GM18505 (cell line): Measurements from ENCODE around the gene ZNF93.
"Not testable (repeated sequence)": the region's sequence is repeated elsewhere in the genome, so short reads cannot be mapped to it uniquely, and the experiment has no call there.

Experiments
- ATAC-seq: cut with Tn5 transposase; IDR thresholded peaks from one replicate; pipeline ENCODE4 v1.9.1; 2021; ENCODE audit not compliant: unreplicated experiment
- POLR2A ChIP-seq: IDR thresholded peaks from 4 replicates; pipeline ENCODE4 v1.6.1; 2011; ENCODE audit warnings: borderline replicate concordance; ENCODE audit not compliant: insufficient read depth, insufficient read length; ENCODE audit errors: extremely low read depth

ZNF93 gene

DNA sequence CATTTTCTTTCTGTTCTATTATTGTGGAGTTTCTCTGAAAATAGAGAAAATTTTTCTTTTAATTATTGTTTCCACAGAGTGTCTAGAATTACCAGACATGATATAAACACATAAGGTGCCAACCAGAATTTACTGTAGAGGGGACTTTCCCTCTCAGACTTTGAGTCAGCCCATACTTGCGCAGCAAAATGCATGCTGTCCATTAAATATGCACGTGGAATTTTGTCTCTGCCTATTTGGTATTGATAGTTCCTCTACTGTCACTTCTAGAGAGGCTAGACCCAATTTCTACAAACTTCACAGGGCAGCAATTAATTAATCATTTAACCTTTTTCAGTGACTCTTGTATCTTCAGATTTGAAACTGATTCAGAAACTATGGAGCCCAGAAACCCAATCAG is 8.9 kb downstream of the ZNF93 start:
- no peak for TF ChIP-seq POLR2A
- ATAC-seq = no peak

DNA sequence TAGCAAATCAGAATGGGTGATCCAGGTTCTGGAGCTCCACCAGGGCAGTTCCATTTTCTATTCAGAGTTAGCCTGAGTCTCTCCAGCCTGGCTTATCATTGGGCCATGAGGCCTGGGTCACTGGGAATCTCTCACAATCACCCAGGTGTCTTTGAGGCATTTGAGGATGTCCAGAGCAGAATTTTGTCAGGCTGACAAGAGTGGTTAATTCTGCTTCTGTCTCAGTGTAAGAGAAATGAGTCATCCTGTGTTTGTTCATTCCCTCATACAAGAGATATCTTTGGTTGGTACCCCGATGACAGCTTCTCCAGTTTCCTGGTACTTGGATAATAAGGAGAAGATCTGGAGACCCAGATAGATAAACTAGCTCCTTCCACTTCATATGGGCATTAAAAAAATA is 10.4 kb downstream of the ZNF93 start:
- TF ChIP-seq POLR2A = no peak
- ATAC-seq = no peak

DNA sequence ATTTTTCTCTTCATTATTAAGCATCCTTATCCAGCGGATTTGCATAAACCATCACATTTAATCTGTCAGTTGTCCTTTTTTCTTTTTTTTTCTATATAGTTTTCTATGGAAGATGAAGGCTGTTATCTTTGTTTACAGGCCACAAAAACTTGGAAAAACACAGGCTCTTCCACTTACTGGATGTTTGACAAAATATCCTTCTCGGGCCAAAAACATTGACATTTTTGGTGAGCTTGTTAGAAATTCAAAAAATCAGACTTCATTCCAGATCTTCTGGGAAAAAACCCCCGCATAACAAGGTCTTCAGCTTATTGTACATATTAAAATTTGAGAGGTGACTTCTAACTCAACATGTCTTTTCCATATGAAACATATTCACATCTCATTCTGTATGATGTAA is 13.8 kb downstream of the ZNF93 start:
- ATAC-seq = no peak
- TF ChIP-seq POLR2A = no peak

DNA sequence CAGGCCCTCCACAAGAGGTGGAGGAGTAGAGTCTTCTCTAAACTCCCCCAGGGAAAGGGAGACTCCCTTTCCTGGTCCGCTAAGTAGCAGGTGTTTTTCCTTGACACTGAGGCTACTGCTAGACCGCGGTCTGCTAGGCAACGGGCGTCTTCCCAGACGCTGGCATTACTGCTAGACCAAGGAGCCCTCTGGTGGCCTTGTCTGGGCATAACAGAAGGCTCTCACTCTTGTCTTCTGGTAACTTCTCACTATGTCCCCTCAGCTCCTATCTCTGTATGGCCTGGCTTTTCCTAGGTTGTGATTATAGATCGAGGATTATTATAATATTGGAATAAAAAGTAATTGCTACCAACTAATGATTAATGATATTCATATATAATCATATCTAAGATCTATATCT is 29.7 kb downstream of the ZNF93 start:
- not testable (repeated sequence) for ATAC-seq

DNA sequence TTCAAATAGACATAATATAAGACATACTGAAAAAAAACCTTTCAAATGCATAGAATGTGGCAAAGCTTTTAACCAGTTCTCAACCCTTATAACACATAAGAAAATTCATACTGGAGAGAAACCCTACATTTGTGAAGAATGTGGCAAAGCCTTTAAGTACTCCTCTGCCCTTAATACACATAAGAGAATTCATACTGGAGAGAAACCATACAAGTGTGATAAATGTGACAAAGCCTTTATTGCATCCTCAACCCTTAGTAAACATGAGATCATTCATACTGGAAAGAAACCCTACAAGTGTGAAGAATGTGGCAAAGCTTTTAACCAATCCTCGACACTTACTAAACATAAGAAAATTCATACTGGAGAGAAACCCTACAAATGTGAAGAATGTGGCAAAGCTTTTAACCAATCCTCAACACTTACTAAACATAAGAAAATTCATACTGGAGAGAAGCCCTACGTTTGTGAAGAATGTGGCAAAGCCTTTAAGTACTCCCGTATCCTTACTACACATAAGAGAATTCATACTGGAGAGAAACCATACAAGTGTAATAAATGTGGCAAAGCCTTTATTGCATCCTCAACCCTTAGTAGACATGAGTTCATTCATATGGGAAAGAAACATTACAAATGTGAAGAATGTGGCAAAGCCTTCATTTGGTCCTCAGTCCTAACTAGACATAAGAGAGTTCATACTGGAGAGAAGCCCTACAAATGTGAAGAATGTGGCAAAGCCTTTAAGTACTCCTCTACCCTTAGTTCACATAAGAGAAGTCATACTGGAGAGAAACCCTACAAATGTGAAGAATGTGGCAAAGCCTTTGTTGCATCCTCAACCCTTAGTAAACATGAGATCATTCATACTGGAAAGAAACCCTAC is 32.9 kb downstream of the ZNF93 start:
- ATAC-seq = not testable (repeated sequence)

DNA sequence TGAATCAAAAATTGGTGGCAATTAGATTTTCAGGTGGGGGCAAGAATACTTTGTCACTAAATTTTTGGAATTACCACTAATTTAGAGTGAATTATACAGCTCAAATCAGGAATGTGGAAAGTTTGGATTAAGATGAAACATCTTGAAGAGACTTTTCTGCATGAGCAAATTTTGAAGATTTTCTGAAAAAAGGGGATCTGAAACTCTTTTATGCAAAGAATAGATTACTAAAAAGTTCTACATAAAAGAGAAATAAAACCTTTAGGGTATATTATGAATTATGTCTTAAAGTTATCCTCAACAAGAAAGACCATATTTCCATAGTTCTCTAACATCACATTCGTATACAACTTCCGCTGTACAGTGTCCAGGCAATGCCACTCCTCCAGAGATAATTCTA is 36.7 kb downstream of the ZNF93 start:
- no peak for TF ChIP-seq POLR2A
- ATAC-seq = no peak

DNA sequence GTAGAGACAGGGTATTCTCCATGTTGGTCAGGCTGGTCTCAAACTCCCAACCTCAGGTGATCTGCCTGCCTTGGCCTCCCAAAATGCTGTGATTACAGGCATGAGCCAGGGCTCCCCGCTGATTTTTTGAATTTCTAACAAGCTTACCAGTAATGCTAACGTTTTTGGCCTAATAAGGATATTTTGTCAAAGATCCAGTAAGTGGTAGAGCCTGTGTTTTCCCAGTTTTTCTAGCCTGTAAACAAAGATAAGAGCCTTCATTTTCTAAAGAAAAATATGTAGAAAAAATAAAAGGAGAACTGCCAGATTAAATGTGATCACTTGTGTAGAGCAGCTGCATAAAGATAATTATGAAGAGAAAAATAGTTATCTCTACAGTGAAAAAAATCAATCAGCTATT is 37.7 kb downstream of the ZNF93 start:
- no peak for ATAC-seq

DNA sequence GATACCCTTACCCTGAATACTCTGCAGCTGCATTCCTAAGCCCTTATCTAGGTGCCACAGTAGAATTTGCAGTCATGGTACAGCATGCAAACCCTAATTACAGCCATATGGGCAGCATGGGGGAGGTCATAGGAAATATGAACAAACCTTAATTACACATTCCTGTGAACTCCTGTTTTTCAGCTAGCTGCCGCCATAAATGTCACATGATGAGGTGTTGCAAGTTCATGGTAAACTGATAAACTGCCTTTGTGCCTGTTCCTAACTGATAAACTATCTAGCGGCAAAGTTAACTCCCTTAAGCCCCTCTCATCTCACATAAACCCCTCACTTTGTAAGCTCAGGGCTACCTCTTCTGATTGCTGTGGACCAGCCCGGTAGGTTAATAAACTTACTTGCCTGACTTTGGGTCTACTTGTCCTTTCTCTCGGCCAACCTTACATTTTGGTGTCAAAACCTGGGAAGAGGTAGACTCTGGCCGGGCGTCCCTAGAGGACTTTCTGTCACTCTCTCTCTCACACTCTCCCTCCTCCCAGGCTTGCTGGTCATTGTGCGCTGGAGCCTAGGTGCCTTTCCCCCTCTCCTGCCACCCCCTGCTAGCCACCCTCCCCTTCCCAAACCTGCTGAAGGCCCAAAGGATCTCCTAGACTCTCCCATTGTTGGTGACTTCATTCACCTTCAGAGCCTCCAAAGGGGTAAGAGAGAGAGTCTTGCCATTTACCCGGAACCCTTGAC is 43.3 kb downstream of the ZNF93 start:
- ATAC-seq = no peak
- TF ChIP-seq POLR2A = no peak

More for the DNA sequence above, 37.7 kb downstream of the ZNF93 start:
- no peak for TF ChIP-seq POLR2A

DNA sequence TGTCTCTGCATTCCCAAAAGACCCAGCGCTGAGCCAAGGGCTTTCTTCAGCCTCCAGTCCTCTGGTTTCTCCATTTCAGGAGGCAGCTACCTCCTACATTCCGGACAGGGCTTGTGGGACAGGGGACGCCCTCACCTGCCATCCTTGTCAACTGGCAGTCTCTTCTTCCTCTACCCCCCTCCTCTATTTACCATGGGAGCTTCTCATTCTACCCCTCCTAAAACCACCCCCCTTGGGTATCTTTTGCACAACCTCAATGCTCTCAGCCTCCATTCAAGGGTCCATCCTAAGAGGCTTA is 43.8 kb downstream of the ZNF93 start:
- ATAC-seq = no peak
- no peak for TF ChIP-seq POLR2A

DNA sequence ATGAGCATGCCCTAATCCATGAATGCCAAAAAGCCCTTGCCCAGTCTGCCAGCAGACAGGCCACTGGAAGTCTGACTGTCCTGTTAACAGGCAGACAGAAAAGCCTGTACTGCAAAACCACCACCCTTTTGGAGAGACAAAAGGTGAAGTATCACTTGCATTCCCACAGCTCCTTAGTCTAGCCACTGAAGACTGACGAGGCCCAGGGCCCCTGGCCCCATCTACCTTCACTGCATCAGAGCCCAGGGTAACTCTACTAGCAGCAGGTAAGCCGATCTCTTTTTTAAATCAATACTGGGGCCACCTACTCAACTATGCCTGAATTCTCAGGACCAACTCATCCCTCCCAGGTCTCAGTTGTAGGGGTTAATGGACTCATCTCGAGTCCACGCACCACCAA is 45.5 kb downstream of the ZNF93 start:
- ATAC-seq = no peak

DNA sequence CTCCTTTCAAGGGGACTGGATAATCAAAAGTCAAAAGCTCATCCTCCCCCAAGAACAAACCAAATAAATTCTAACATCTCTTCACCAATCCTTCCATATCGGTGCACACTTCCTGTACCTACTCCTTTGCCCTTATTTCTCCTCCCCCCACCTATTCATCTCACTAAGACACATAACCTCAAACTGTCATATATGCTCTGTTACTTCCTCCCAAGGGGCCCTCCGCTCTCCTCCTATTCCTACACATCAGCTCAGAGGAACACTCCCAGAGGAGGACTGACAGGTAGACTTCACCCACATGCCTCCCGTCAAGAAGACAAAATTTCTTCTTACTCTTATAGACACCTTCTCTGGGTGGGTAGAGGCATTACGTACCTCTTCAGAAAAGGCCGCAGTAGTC is 48.1 kb downstream of the ZNF93 start:
- no peak for ATAC-seq
- no peak for TF ChIP-seq POLR2A

More for the DNA sequence above, 45.5 kb downstream of the ZNF93 start:
- no peak for TF ChIP-seq POLR2A

DNA sequence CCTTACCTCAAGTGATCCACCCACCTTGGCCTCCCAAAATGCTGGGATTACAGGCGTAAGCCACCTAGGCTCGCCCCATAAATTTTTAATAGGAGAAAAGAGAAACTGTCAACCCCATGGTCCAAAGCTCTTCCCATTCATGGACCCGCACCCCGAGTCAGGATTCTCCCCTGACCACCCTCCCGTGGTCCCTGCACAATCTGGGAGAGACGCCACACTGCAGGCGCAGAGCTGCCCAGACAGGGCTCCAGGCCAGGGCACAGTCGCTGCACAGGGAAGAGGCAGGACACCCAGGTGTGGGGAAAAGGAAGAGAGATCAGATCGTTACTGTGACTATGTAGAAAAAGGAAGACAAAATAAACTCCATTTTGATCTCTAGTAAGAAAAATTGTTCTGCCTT is 54.5 kb downstream of the ZNF93 start:
- TF ChIP-seq POLR2A = no peak
- no peak for ATAC-seq

DNA sequence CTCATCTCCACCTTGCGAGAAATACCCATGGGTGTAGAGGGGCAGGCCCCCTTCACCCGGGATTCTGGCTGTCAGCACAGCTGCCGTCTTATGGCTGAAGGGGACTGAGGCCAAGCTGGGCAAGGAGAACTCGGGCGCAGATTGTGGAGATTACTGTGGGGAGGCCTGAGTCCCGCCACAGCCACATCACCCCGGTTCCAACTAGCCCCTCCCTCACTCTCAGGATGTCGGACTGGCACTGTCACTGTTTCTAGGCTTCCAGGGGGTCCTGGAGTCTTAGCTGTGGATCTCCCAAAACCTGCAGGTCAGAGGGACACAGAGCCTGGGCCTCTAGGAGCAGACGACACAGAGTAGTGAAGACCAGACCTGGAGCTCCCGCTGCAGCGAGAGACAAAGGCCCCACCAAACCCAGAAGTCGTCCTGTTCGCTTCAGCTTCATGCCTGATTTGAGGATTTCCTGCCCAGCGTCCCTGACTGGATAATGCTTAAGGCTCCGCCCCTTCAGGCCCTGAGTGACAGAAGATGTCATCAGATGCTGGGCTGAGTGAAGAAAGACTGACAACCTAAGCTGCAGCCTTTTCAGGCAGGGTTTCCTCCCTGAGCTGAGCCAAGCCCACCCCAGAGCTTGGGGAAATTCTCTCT is 55.8 kb downstream of the ZNF93 start:
- no peak for ATAC-seq
- TF ChIP-seq POLR2A = no peak

DNA sequence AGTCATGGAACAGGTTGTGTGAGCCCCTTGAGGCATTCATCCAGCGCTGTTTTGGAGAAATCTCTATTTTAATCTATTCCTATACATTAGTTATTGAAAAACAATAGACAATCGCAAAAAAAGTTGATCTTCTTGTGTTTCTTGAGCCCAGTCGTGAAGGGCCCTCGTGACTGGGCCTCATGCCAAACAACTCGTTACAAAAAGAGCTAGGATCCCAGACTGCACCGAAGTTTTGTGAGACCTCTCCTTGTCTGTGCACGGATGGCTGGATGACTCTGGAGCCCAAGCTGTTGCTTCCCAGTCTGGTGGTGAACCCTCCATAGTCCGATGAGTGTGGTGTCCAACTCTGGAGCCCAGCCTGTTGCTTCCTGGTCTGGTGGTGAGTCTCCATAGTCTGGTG is 57.0 kb downstream of the ZNF93 start:
- not testable (repeated sequence) for ATAC-seq

DNA sequence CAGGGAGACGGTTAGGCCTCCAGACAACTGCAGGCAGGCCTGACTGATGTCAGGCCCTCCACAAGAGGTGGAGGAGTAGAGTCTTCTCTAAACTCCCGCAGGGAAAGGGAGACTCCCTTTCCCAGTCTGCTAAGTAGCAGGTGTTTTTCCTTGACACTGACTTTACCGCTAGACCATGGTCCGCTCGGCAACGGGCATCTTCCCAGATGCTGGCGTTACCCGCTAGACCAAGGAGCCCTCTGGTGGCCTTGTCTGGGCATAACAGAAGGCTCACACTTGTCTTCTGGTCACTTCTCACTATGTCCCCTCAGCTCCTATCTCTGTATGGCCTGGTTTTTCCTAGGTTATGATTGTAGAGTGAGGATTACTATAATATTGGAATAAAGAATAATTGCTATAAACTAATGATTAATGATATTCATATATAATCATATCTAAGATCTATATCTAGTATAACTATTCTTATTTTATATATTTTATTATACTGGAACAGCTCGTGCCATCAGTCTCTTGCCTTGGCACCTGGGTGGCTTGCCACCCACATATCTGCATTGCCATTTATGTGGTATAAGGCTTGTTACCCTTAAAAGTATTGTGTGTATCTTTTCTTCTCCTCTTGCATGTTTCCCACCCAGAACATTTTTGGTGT is 58.5 kb downstream of the ZNF93 start:
- ATAC-seq = not testable (repeated sequence)
